ENCODE measurements around the gene CARNS1. TPM values are rescaled to one million over a fixed set of nuclear protein-coding genes. Genes with fewer than 3 reads are reported as not detected.
A peak's percentile ranks its signal among the peaks of the same experiment; 100 is the strongest.

The CARNS1 gene
- total RNA-seq, 4 donors from 2014 or later, result 0.09 to 0.76 (median 0.25) TPM

DNA sequence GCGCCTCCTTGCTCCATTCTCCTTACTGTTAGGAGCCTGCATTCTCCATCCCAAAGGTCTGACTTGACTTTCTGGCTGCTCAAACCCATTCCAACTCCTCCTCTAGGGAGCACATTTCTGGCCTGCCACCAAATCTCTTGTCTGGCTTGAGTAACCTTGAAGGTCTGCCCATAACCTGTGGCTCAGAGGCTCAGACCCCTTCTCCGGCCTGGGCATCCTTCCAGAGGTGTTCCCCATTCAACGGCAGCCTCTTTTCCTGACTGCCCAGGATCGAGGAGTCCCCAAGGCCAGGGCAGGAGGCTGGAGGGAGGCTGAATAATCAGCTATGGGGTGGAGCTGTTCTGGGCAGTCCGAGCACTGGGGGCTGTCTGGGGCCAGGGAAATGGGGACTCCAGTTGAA is 21.5 kb upstream of the CARNS1 start:
- intact Hi-C loops (cut with DNase I), result no loop called here

DNA sequence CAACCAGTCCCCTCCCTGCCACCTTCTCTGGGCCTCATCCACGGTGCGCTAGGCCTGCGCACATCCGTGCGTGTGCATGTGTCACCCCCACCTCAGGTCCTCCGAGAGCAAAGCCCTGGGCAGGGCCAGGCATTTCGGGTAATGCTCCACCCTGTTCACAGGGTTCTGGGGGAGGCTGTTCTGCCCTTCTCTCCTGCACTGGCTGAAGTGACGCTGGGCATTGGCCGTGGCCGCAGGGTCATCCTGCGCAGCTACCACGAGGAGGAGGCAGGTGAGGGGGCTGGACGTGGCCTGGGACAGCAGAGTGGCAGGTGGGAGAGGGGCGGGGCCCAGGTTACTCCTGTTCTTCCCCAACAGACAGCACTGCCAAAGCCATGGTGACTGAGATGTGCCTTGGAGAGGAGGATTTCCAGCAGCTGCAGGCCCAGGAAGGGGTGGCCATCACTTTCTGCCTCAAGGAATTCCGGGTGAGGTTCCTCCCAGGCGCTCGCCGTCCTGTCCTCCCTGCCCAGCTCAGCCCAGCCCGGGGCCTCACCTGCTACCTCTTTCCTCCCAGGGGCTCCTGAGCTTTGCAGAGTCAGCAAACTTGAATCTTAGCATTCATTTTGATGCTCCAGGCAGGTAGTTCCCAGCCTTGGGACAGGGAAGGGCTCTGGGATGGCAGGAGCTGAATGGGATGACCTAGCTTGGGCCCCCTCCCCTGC is 19.8 kb upstream of the CARNS1 start:
- Histone ChIP-seq H3K4me3 (no peak overlapping the region), H3K4me1 (peaks cover 27 to 77% (median 33%) of the 10 kb centered on the region in 3 donors), H3K27ac (no peak overlapping the region), H3K36me3 (peaks cover 27 to 74% (median 27%) of the 10 kb centered on the region in 3 donors), H3K27me3 (no peaks in the 10 kb centered on the region), H3K9me3 (no peaks in the 10 kb centered on the region)
- no peak for TF ChIP-seq CTCF (IDR thresholded peaks at IDR 0.05)
- no peak for TF ChIP-seq POLR2A (IDR thresholded peaks at IDR 0.05)
- intact Hi-C loops (cut with DNase I), result no loop called here
- DNase-seq, result no peak
- 79 to 100% methylated on average over 1 to 17 of the region's 19 CpGs for WGBS, 2 donors

More for the DNA sequence above, 21.5 kb upstream of the CARNS1 start:
- DNase-seq, result no peak
- H3K4me1 ChIP-seq, result peaks cover 18 to 73% (median 23%) of the 10 kb centered on the region in 3 donors
- H3K9me3 ChIP-seq, result no peaks in the 10 kb centered on the region
- no peak for TF ChIP-seq CTCF (IDR thresholded peaks at IDR 0.05)
- whole genome bisulfite sequencing, 2 donors, result 73 to 85% methylated on average over 3 to 4 of the region's 5 CpGs
- H3K4me3 ChIP-seq, result no peak overlapping the region
- H3K36me3 ChIP-seq, result peaks cover 19 to 57% (median 27%) of the 10 kb centered on the region in 3 donors
- H3K27me3 ChIP-seq, result no peaks in the 10 kb centered on the region
- no peak overlapping the region for H3K27ac ChIP-seq

- 86 to 88% methylated on average over 6 of the region's 7 CpGs for WGBS, 2 donors
- Histone ChIP-seq H3K27ac (no peak overlapping the region), H3K4me3 (no peak overlapping the region), H3K4me1 (peaks cover 30 to 77% (median 31%) of the 10 kb centered on the region in 3 donors), H3K36me3 (peaks cover 27 to 74% (median 27%) of the 10 kb centered on the region in 3 donors), H3K27me3 (no peaks in the 10 kb centered on the region), H3K9me3 (no peaks in the 10 kb centered on the region)
- no peak for DNase-seq
- TF ChIP-seq CTCF (IDR thresholded peaks at IDR 0.05) (no peak), POLR2A (IDR thresholded peaks at IDR 0.05) (no peak)
- intact Hi-C loops (cut with DNase I), result no loop called here
Observed at GRCh38 chr11:67396259-67396581, 19.3 kb upstream of the CARNS1 start.

DNA sequence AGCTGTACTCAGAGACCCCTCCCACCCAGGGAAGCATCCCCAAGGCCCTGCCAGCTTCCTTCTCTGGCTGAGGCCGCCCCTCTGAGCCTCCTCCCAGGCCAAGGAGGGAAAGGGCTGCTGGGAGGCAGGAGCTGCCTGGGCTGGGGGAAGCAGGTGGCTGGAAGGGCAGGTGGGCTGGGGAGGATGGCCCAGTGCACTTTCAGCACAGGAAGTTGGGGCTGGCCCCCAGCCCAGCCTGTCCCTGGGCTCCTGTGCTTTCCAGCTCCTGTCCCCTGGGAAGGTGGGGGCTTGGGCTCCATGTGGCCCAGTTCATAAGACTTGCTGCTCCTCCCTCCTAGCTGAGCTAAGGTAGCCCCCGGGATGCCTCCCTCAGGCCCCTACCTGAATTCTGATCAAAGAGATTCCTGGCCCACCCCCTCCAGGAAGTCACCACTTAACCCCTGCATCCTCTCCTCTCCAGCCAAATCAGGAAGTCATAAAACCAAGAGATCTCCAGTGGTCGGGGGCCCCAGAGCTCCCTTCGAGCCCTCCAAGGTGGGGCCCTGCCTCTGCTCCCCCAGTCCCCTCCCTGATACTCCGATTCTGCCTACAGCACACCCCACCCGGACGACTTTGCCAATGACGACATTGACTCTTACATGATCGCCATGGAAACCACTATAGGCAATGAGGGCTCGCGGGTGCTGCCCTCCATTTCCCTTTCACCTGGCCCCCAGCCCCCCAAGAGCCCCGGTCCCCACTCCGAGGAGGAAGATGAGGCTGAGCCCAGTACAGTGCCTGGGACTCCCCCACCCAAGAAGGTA is 18.7 kb upstream of the CARNS1 start:
- Histone ChIP-seq H3K9me3 (no peaks in the 10 kb centered on the region), H3K4me1 (peaks cover 29 to 75% (median 31%) of the 10 kb centered on the region in 3 donors), H3K27ac (peak overlapping the region in 1 of 4 donors; percentile 4), H3K36me3 (peaks cover 27 to 74% (median 27%) of the 10 kb centered on the region in 3 donors), H3K4me3 (no peak overlapping the region), H3K27me3 (no peaks in the 10 kb centered on the region)
- WGBS, 2 donors, result 43 to 59% methylated on average over 7 to 8 of the region's 13 CpGs
- no peak for DNase-seq
- intact Hi-C loops (cut with DNase I), result no loop called here
- TF ChIP-seq POLR2A (IDR thresholded peaks at IDR 0.05), result no peak
- no peak for TF ChIP-seq CTCF (IDR thresholded peaks at IDR 0.05)

DNA sequence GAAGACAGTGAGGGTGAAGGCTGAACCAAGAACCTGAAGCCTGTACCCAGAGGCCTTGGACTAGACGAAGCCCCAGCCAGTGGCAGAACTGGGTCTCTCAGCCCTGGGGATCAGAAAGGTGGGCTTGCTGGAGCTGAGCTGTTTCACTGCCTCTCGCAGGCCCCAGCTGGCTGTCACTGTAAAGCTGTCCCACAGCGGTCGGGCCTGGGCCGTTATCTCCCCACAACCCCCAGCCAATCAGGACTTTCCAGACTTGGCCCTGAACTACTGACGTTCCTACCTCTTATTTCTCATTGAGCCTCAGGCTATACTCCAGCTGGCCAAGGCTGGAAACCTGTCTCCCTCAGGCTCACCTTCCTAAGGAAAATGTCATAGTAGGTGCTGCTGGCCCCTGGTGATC is 17.9 kb upstream of the CARNS1 start:
- no peak overlapping the region for H3K4me3 ChIP-seq
- TF ChIP-seq CTCF (IDR thresholded peaks at IDR 0.05) (no peak), POLR2A (IDR thresholded peaks at IDR 0.05) (no peak)
- no peak overlapping the region for H3K27ac ChIP-seq
- intact Hi-C loops (cut with DNase I), result no loop called here
- WGBS, 2 donors, result 71 to 79% methylated on average over 2 to 6 of the region's 6 CpGs
- no peaks in the 10 kb centered on the region for H3K27me3 ChIP-seq
- no peaks in the 10 kb centered on the region for H3K9me3 ChIP-seq
- DNase-seq, result no peak
- H3K36me3 ChIP-seq, result peaks cover 27 to 74% (median 27%) of the 10 kb centered on the region in 3 donors
- peaks cover 31 to 76% (median 32%) of the 10 kb centered on the region in 3 donors for H3K4me1 ChIP-seq

Measured in esophagus squamous epithelium (tissue), 5 donors.